ENCODE data around the gene MAML3.

Gene MAML3

GRCh38 chr4:139806929-139807328 is 347.1 kb downstream of the MAML3 start:
- Histone ChIP-seq H3K79me2 (ENCODE audit: low read length) (no peaks in the 10 kb centered on the region), H3K9ac (ENCODE audit: low read length) (no peak overlapping the region), H3K36me3 (replicated peaks; ENCODE audit: low read depth, low read length) (no peaks in the 10 kb centered on the region), H3K27me3 (ENCODE audit: low read depth, low read length) (peaks cover 44% of the 10 kb centered on the region), H2AFZ (ENCODE audit: low read depth, low read length) (no peak overlapping the region), H3K9me3 (ENCODE audit: insufficient read depth, low read length) (peaks cover 8% of the 10 kb centered on the region; the same call in 1 of the 2 replicates), H4K20me1 (ENCODE audit: insufficient read depth, low read length) (no peaks in the 10 kb centered on the region), H3K4me2 (ENCODE audit: low read length) (no peak overlapping the region), H3K27ac (ENCODE audit: low read length) (no peak overlapping the region), H3K4me1 (ENCODE audit: low read length) (no peaks in the 10 kb centered on the region), H3K4me3 (ENCODE audit: low read length) (no peak overlapping the region)
- TF ChIP-seq CTCF (IDR thresholded peaks at IDR 0.05; ENCODE audit: low read depth, low read length) (peak; percentile 26; the same call in 1 of the 2 replicates), EZH2phosphoT487 (IDR thresholded peaks at IDR 0.05; ENCODE audit: low read depth) (no peak)

- Histone ChIP-seq H3K79me2 (ENCODE audit: low read length) (no peaks in the 10 kb centered on the region), H3K27me3 (ENCODE audit: low read depth, low read length) (peaks cover 55% of the 10 kb centered on the region), H3K9ac (ENCODE audit: low read length) (no peak overlapping the region), H3K4me3 (ENCODE audit: low read length) (no peak overlapping the region), H3K9me3 (ENCODE audit: insufficient read depth, low read length) (no peaks in the 10 kb centered on the region), H3K36me3 (replicated peaks; ENCODE audit: low read depth, low read length) (no peaks in the 10 kb centered on the region), H3K27ac (ENCODE audit: low read length) (no peak overlapping the region), H3K4me1 (ENCODE audit: low read length) (0 out of 2 replicates have a peak, but pooled peaks cover 4% of the 10 kb centered on the region), H4K20me1 (ENCODE audit: insufficient read depth, low read length) (no peaks in the 10 kb centered on the region), H3K4me2 (ENCODE audit: low read length) (no peak overlapping the region), H2AFZ (ENCODE audit: low read depth, low read length) (no peak overlapping the region)
- TF ChIP-seq CTCF (IDR thresholded peaks at IDR 0.05; ENCODE audit: low read depth, low read length) (no peak), EZH2phosphoT487 (IDR thresholded peaks at IDR 0.05; ENCODE audit: low read depth) (no peak)
Measured at GRCh38 chr4:139802931-139803330, 351.1 kb downstream of the MAML3 start.

- Histone ChIP-seq H3K79me2 (ENCODE audit: low read length) (no peaks in the 10 kb centered on the region), H3K27ac (ENCODE audit: low read length) (no peak overlapping the region), H3K4me1 (ENCODE audit: low read length) (0 out of 2 replicates have a peak, but pooled peaks cover 4% of the 10 kb centered on the region), H3K9me3 (ENCODE audit: insufficient read depth, low read length) (no peaks in the 10 kb centered on the region), H3K4me2 (ENCODE audit: low read length) (no peak overlapping the region), H2AFZ (ENCODE audit: low read depth, low read length) (no peak overlapping the region), H3K4me3 (ENCODE audit: low read length) (no peak overlapping the region), H4K20me1 (ENCODE audit: insufficient read depth, low read length) (no peaks in the 10 kb centered on the region), H3K36me3 (replicated peaks; ENCODE audit: low read depth, low read length) (no peaks in the 10 kb centered on the region), H3K27me3 (ENCODE audit: low read depth, low read length) (peaks cover 54% of the 10 kb centered on the region), H3K9ac (ENCODE audit: low read length) (no peak overlapping the region)
- no peak for TF ChIP-seq EZH2phosphoT487 (IDR thresholded peaks at IDR 0.05; ENCODE audit: low read depth)
- no peak for TF ChIP-seq CTCF (IDR thresholded peaks at IDR 0.05; ENCODE audit: low read depth, low read length)
Measured at GRCh38 chr4:139802488-139802887, 351.5 kb downstream of the MAML3 start.

- no peak overlapping the region for H2AFZ ChIP-seq (ENCODE audit: low read depth, low read length)
- H3K27me3 ChIP-seq (ENCODE audit: low read depth, low read length), result peaks cover 50% of the 10 kb centered on the region
- TF ChIP-seq CTCF (IDR thresholded peaks at IDR 0.05; ENCODE audit: low read depth, low read length), result no peak
- H3K27ac ChIP-seq (ENCODE audit: low read length), result no peak overlapping the region
- H3K4me3 ChIP-seq (ENCODE audit: low read length), result no peak overlapping the region
- no peak overlapping the region for H3K4me2 ChIP-seq (ENCODE audit: low read length)
- 0 out of 2 replicates have a peak, but pooled peaks cover 4% of the 10 kb centered on the region for H3K4me1 ChIP-seq (ENCODE audit: low read length)
- H4K20me1 ChIP-seq (ENCODE audit: insufficient read depth, low read length), result no peaks in the 10 kb centered on the region
- H3K9ac ChIP-seq (ENCODE audit: low read length), result no peak overlapping the region
- no peaks in the 10 kb centered on the region for H3K79me2 ChIP-seq (ENCODE audit: low read length)
- H3K9me3 ChIP-seq (ENCODE audit: insufficient read depth, low read length), result no peaks in the 10 kb centered on the region
- H3K36me3 ChIP-seq (replicated peaks; ENCODE audit: low read depth, low read length), result no peaks in the 10 kb centered on the region
Measured at GRCh38 chr4:139801895-139802294, 352.1 kb downstream of the MAML3 start.
